Vagina (tissue), 2 donors: ENCODE data around the gene CPD. TPM values are rescaled to one million over a fixed set of nuclear protein-coding genes. Genes with fewer than 3 reads are reported as not detected.

Experiments used
- DNase-seq, 2 donors: peaks; one replicate each; pipeline ENCODE4 v3.0.0-alpha.2; 2017; ENCODE audit errors: extremely low spot score in 2 of 2
- H3K27ac ChIP-seq: fragments of 200-600 bp; sonication (generic); one replicate; pipeline ENCODE4 v1.5.1; 2019
- H3K27me3 ChIP-seq: fragments of 200-600 bp; sonication (generic); one replicate; pipeline ENCODE4 v1.5.1; 2019
- H3K36me3 ChIP-seq, 2 donors: fragments of 200-600 bp; sonication (generic); one replicate each; pipeline ENCODE4 v1.5.1; 2017 to 2019
- H3K4me1 ChIP-seq: fragments of 200-600 bp; sonication (generic); one replicate; pipeline ENCODE4 v1.5.1; 2019
- H3K4me3 ChIP-seq, 2 donors: fragments of 200-600 bp; sonication (generic); 1 replicate in 1 of 2; 2 replicates in 1 of 2; pipeline ENCODE4 v1.5.1; 2016 to 2019
- H3K9me3 ChIP-seq: fragments of 200-600 bp; sonication (generic); one replicate; pipeline ENCODE4 v1.5.1; 2019
- CTCF ChIP-seq, 3 experiments: fragments of 450-650 bp in 2 of 3; fragments of 200-600 bp in 1 of 3; sonication (generic) in 1 of 3; IDR thresholded peaks; one replicate each; pipeline ENCODE4 v1.5.1; 2017 to 2019; ENCODE audit warnings: antibody characterized with exemption in 3 of 3, mild to moderate bottlenecking in 2 of 3, moderate library complexity in 2 of 3
- POLR2A ChIP-seq, 2 donors: fragments of 450-650 bp; IDR thresholded peaks; one replicate each; pipeline ENCODE4 v1.6.1; 2017; ENCODE audit warnings: antibody characterized with exemption in 2 of 2, mild to moderate bottlenecking in 2 of 2, moderate library complexity in 2 of 2
- POLR2AphosphoS5 ChIP-seq, 2 donors: sonication (generic); formaldehyde crosslinking; IDR thresholded peaks; one replicate each; pipeline ENCODE4 v1.9.0; 2017; ENCODE audit warnings: antibody characterized with exemption in 2 of 2, mild to moderate bottlenecking in 2 of 2, low read depth in 1 of 2; ENCODE audit not compliant: insufficient read depth in 1 of 2
- intact Hi-C: fragments of 100-400 bp; cut with DNase I; formaldehyde crosslinking; loops from one replicate; pipeline ENCODE4 v1.15.1; 2023
- total RNA-seq: library from RNA; depleted of rRNA; stranded (reverse); fragments of >200 nt; gene quantifications from one replicate; pipeline ENCODE4 v1.2.3, GENCODE V29; 2016

Gene CPD
- total RNA-seq, 1 donor from 2014 or later: 56.5 TPM

GRCh38 chr17:30503558-30503957, 124.8 kb downstream of the CPD start:
- Histone ChIP-seq H3K4me3 (no peak overlapping the region), H3K4me1 (no peaks in the 10 kb centered on the region), H3K36me3 (peaks cover 0 to 28% of the 10 kb centered on the region in 2 donors), H3K9me3 (no peaks in the 10 kb centered on the region), H3K27ac (no peak overlapping the region), H3K27me3 (no peaks in the 10 kb centered on the region)
- no peak for DNase-seq
- intact Hi-C loops: no loop called here
- TF ChIP-seq POLR2A (IDR thresholded peaks at IDR 0.05): no peak
- no peak for TF ChIP-seq POLR2AphosphoS5 (IDR thresholded peaks at IDR 0.05; ENCODE audit: insufficient read depth in 1 of 2, low read depth in 1 of 2)
- no peak for TF ChIP-seq CTCF (IDR thresholded peaks at IDR 0.05)

GRCh38 chr17:30505868-30506417, 127.2 kb downstream of the CPD start:
- Histone ChIP-seq H3K4me1 (no peaks in the 10 kb centered on the region), H3K27me3 (no peaks in the 10 kb centered on the region), H3K27ac (no peak overlapping the region), H3K36me3 (peaks cover 0 to 28% of the 10 kb centered on the region in 2 donors), H3K9me3 (no peaks in the 10 kb centered on the region), H3K4me3 (no peak overlapping the region)
- DNase-seq: no peak
- intact Hi-C loops: no loop called here
- TF ChIP-seq POLR2A (IDR thresholded peaks at IDR 0.05): no peak
- TF ChIP-seq POLR2AphosphoS5 (IDR thresholded peaks at IDR 0.05; ENCODE audit: insufficient read depth in 1 of 2, low read depth in 1 of 2): no peak
- no peak for TF ChIP-seq CTCF (IDR thresholded peaks at IDR 0.05)

GRCh38 chr17:30506481-30506880, 127.8 kb downstream of the CPD start:
- peaks cover 0 to 23% of the 10 kb centered on the region in 2 donors for H3K36me3 ChIP-seq
- no peak for DNase-seq
- TF ChIP-seq POLR2AphosphoS5 (IDR thresholded peaks at IDR 0.05; ENCODE audit: insufficient read depth in 1 of 2, low read depth in 1 of 2) (no peak), CTCF (IDR thresholded peaks at IDR 0.05) (no peak), POLR2A (IDR thresholded peaks at IDR 0.05) (no peak)
- H3K4me1 ChIP-seq: no peaks in the 10 kb centered on the region
- no peaks in the 10 kb centered on the region for H3K9me3 ChIP-seq
- no peak overlapping the region for H3K4me3 ChIP-seq
- no peaks in the 10 kb centered on the region for H3K27me3 ChIP-seq
- intact Hi-C loops: no loop called here
- no peak overlapping the region for H3K27ac ChIP-seq

- no peak for DNase-seq
Measured at GRCh38 chr17:30513346-30513745, 134.6 kb downstream of the CPD start.

More at GRCh38 chr17:30513346-30513745, 134.6 kb downstream of the CPD start:
- Histone ChIP-seq H3K4me1 (no peaks in the 10 kb centered on the region), H3K9me3 (no peaks in the 10 kb centered on the region), H3K4me3 (no peak overlapping the region), H3K36me3 (peaks cover 0 to 9% of the 10 kb centered on the region in 2 donors), H3K27ac (no peak overlapping the region), H3K27me3 (no peaks in the 10 kb centered on the region)
- TF ChIP-seq POLR2A (IDR thresholded peaks at IDR 0.05) (no peak), CTCF (IDR thresholded peaks at IDR 0.05) (no peak), POLR2AphosphoS5 (IDR thresholded peaks at IDR 0.05; ENCODE audit: insufficient read depth in 1 of 2, low read depth in 1 of 2) (no peak)
- intact Hi-C loops: no loop called here
